GM23248 (cell line): Measurements from ENCODE around the gene ABCB7. TPM values are rescaled to one million over a fixed set of nuclear protein-coding genes. Genes with fewer than 3 reads are reported as not detected.

ENCODE experiments used
- DNase-seq: peaks from one replicate; pipeline ENCODE4 v3.0.0-alpha.2; 2015
- H2AFZ ChIP-seq: fragments of 200-600 bp; sonication (generic); 2 replicates; pipeline ENCODE4 v1.6.1; 2016; ENCODE audit warnings: antibody characterized with exemption
- H3F3A ChIP-seq: fragments of 200-600 bp; sonication (generic); 2 replicates; pipeline ENCODE4 v1.6.1; 2016; ENCODE audit warnings: mild to moderate bottlenecking, antibody characterized with exemption, mixed run types; ENCODE audit not compliant: insufficient read depth
- H3K27ac ChIP-seq: fragments of 200-600 bp; sonication (generic); 2 replicates; pipeline ENCODE4 v1.5.1; 2016; ENCODE audit warnings: mild to moderate bottlenecking
- H3K27me3 ChIP-seq: fragments of 200-600 bp; sonication (generic); replicated peaks from 2 replicates; pipeline ENCODE4 v1.6.1; 2016; ENCODE audit warnings: mild to moderate bottlenecking; ENCODE audit not compliant: insufficient read depth
- H3K36me3 ChIP-seq: fragments of 200-600 bp; sonication (generic); 2 replicates; pipeline ENCODE4 v1.6.1; 2016; ENCODE audit warnings: low read depth, mild to moderate bottlenecking
- H3K4me1 ChIP-seq: fragments of 200-600 bp; sonication (generic); 2 replicates; pipeline ENCODE4 v1.6.1; 2016; ENCODE audit warnings: mild to moderate bottlenecking; ENCODE audit not compliant: insufficient read depth
- H3K4me2 ChIP-seq: fragments of 200-600 bp; sonication (generic); one replicate; pipeline ENCODE4 v1.6.1; 2016; ENCODE audit warnings: mild to moderate bottlenecking; ENCODE audit not compliant: unreplicated experiment
- H3K4me3 ChIP-seq: fragments of 200-600 bp; sonication (generic); 2 replicates; pipeline ENCODE4 v1.5.1; 2016; ENCODE audit warnings: mild to moderate bottlenecking
- H3K79me2 ChIP-seq: fragments of 200-600 bp; sonication (generic); 2 replicates; pipeline ENCODE4 v1.6.1; 2016; ENCODE audit warnings: mild to moderate bottlenecking; ENCODE audit not compliant: insufficient read depth
- H3K9ac ChIP-seq: fragments of 200-600 bp; sonication (generic); 2 replicates; pipeline ENCODE4 v1.6.1; 2016; ENCODE audit warnings: mild to moderate bottlenecking
- H3K9me2 ChIP-seq: fragments of 200-600 bp; sonication (generic); 2 replicates; pipeline ENCODE4 v1.6.1; 2016; ENCODE audit warnings: mixed run types, mild to moderate bottlenecking, moderate library complexity; ENCODE audit not compliant: insufficient read depth
- H3K9me3 ChIP-seq: fragments of 200-600 bp; sonication (generic); one replicate; pipeline ENCODE4 v1.6.1; 2017; ENCODE audit warnings: low read depth
- H4K20me1 ChIP-seq: fragments of 200-600 bp; sonication (generic); 2 replicates; pipeline ENCODE4 v1.6.0; 2016; ENCODE audit not compliant: insufficient read depth
- EZH2 ChIP-seq: fragments of 200-600 bp; sonication (generic); IDR thresholded peaks from 2 replicates; pipeline ENCODE4 v1.6.1; 2018; ENCODE audit warnings: antibody characterized with exemption, mild to moderate bottlenecking; ENCODE audit not compliant: insufficient read depth, poor library complexity, severe bottlenecking
- EZH2phosphoT487 ChIP-seq: fragments of 200-600 bp; sonication (generic); IDR thresholded peaks from 2 replicates; pipeline ENCODE4 v1.6.1; 2018; ENCODE audit warnings: antibody characterized with exemption, moderate library complexity, mild to moderate bottlenecking, low read depth; ENCODE audit not compliant: insufficient read depth
- WGBS, 2 experiments: methylation state at CpG; one replicate each; pipeline ENCODE4 v1.1.6; 2015 to 2017; ENCODE audit warnings: low lambda C conversion rate in 2 of 2, low coverage in 1 of 2; ENCODE audit errors: missing lambda C conversion rate in 2 of 2; 5-methylcytosine and 5-hydroxymethylcytosine counted together
- in situ Hi-C: fragments of 300-500 bp; cut with MboI; formaldehyde crosslinking; loops from 2 replicates; pipeline ENCODE4 v1.15.0; 2020
- polyA plus RNA-seq: library from polyadenylated mRNA; unstranded; fragments of >200 nt; fragmentation: Nextera tagmentation; extraction: Ambion mirVana; gene quantifications from 2 replicates; pipeline ENCODE4 v1.2.1, GENCODE V29; 2016
- total RNA-seq: library from RNA; depleted of rRNA; stranded (reverse); fragments of >200 nt; shearing (Covaris generic); gene quantifications from 2 replicates; pipeline ENCODE4 v1.2.3, GENCODE V29; 2014

Gene ABCB7
- total and polyA plus RNA-seq, 2 experiments from 2014 or later, result 5.0 to 12.2 TPM

DNA sequence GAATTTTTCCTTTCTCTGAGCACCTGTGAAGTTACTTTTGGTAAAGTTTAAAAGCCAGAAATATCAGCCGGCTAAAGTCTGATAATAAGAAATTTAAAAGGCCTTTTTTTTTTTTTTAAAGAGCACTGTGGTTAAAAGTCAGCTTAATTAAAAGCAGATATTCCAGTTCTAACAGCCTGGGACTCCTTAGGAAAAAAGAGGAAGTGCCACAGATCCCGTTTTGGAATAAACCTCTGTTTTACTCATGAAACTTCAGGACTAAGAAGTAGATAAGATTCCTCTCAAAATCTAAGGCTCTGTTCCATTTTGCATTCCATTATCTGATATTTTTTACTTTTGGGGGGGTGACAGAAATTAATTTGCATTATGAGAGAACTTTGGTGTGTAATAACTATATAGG lies 37.8 kb downstream of the ABCB7 start:
- WGBS, 2 experiments, result 0 to 6% methylated on average over 2 of the region's 2 CpGs
- no peak overlapping the region for H3K27ac ChIP-seq

DNA sequence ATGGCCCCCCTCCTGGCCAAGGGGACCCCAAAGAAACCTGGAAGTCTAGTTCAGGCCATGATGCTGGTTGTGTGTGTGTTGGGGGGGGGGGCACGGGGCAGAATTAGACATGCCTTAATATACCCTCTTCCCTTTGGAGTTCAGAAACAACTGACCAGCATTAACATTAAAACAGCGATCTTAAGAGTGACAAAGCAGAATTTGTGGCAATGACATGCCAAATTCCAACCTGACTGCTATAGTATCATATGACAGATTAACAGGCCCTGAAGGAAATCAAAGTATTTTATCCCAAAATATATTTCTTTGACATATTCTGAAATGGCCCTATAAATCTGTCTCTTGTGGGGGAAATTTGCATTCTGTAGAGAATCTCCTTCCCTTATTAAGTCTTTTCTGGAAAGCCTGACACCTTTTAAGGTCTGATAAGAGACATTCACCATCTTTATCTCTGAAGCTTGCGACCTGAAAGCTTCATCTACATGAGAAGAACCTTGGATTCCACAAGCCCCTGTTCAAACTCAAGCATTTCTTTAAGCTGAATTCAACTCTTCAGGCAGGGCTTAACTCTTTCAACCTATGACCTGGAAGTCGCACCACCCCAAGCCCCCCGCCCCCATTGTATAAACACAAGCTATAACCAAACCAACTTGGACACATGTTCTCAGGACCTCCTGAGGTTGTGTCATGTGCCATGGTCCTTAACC lies 40.2 kb downstream of the ABCB7 start:
- H3K27ac ChIP-seq, result no peak overlapping the region
- no peaks in the 10 kb centered on the region for H3K9me2 ChIP-seq
- TF ChIP-seq EZH2phosphoT487 (no peak), EZH2 (no peak)
- no peak overlapping the region for H3K4me3 ChIP-seq
- 77 to 81% methylated on average over 4 of the region's 5 CpGs for WGBS, 2 experiments
- no peaks in the 10 kb centered on the region for H3K4me1 ChIP-seq
- H3K27me3 ChIP-seq, result no peaks in the 10 kb centered on the region
- no peaks in the 10 kb centered on the region for H3K79me2 ChIP-seq
- no peak overlapping the region for H3K9ac ChIP-seq
- DNase-seq, result no peak
- H4K20me1 ChIP-seq, result no peaks in the 10 kb centered on the region
- no peaks in the 10 kb centered on the region for H3K36me3 ChIP-seq
- H2AFZ ChIP-seq, result no peak overlapping the region
- in situ Hi-C loops, result no loop called here
- no peaks in the 10 kb centered on the region for H3K9me3 ChIP-seq
- no peaks in the 10 kb centered on the region for H3F3A ChIP-seq
- no peak overlapping the region for H3K4me2 ChIP-seq

More for the DNA sequence above, 37.8 kb downstream of the ABCB7 start:
- Histone ChIP-seq H3K9me3 (no peaks in the 10 kb centered on the region), H3K4me3 (no peak overlapping the region), H4K20me1 (no peaks in the 10 kb centered on the region), H3K4me2 (no peak overlapping the region), H3K79me2 (no peaks in the 10 kb centered on the region), H3K9me2 (no peaks in the 10 kb centered on the region), H3K4me1 (no peaks in the 10 kb centered on the region), H3K27me3 (no peaks in the 10 kb centered on the region), H3K36me3 (no peaks in the 10 kb centered on the region), H3F3A (no peaks in the 10 kb centered on the region), H2AFZ (no peak overlapping the region), H3K9ac (no peak overlapping the region)
- in situ Hi-C loops, result no loop called here
- DNase-seq, result peak; percentile 0
- TF ChIP-seq EZH2phosphoT487 (no peak), EZH2 (no peak)

DNA sequence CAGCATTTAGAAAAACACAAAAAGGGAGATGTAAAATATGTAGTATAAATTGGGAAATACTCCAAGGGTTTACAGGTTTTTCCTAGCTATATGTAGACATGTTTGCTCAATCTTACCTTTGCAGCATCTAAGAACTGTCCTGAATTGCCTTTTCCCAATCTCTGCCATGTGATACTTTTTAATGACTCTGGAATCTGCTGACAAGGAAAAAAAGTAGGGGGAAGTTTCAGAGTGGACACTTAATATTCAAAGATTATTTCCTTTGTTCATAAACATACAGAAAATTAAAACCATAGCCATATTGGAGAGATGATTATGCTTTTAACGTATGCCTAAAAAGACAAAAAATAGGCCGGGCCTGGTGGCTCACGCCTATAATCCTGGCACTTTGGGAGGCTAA lies 41.4 kb downstream of the ABCB7 start:
- Histone ChIP-seq H3K9me2 (no peaks in the 10 kb centered on the region), H3K27ac (no peak overlapping the region), H3K4me2 (no peak overlapping the region), H3K36me3 (no peaks in the 10 kb centered on the region), H3K4me3 (no peak overlapping the region), H3K9me3 (no peaks in the 10 kb centered on the region), H3K79me2 (no peaks in the 10 kb centered on the region), H4K20me1 (no peaks in the 10 kb centered on the region), H3K9ac (no peak overlapping the region), H3K4me1 (no peaks in the 10 kb centered on the region), H3F3A (no peaks in the 10 kb centered on the region), H3K27me3 (no peaks in the 10 kb centered on the region), H2AFZ (no peak overlapping the region)
- DNase-seq, result no peak
- WGBS, 2 experiments, result 97 to 100% methylated on average over 3 of the region's 3 CpGs
- in situ Hi-C loops, result no loop called here
- TF ChIP-seq EZH2phosphoT487 (no peak), EZH2 (no peak)

DNA sequence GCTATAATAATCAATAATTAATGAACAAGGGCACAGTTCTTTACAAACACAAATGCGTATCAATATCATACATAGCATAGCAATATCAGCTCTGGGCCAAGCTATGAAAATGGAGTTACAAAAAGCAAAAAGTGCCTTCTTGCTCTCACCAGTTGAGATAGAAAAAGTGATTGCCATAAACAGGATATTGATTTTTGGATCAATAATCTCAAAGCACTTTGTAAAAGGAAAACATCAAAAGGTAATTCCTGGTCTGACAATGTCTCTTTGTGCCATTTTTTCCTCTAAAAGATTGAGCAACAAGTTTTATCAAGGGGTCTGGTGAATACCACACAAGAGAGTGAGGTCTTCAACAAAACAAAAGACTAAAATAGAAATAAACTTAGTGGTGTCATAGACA lies 42.4 kb downstream of the ABCB7 start:
- Histone ChIP-seq H3K79me2 (no peaks in the 10 kb centered on the region), H3K27ac (no peak overlapping the region), H3K27me3 (no peaks in the 10 kb centered on the region), H3K4me2 (no peak overlapping the region), H4K20me1 (no peaks in the 10 kb centered on the region), H3K36me3 (no peaks in the 10 kb centered on the region), H3F3A (no peaks in the 10 kb centered on the region), H3K9me3 (no peaks in the 10 kb centered on the region), H3K9ac (no peak overlapping the region), H3K4me1 (no peaks in the 10 kb centered on the region), H3K9me2 (no peaks in the 10 kb centered on the region), H2AFZ (no peak overlapping the region), H3K4me3 (no peak overlapping the region)
- TF ChIP-seq EZH2 (no peak), EZH2phosphoT487 (no peak)
- in situ Hi-C loops, result no loop called here
- no peak for DNase-seq
- WGBS, 2 experiments, result 100% methylated on average over 1 of the region's 1 CpG
